ENCODE results near the gene RPS6KC1. TPM values are rescaled to one million over a fixed set of nuclear protein-coding genes. Genes with fewer than 3 reads are reported as not detected.

Gene RPS6KC1
- polyA plus RNA-seq, 3 donors: 8.9 to 16.0 (median 11.4) TPM

GRCh38 chr1:213260311-213261075, 209.5 kb downstream of the RPS6KC1 start:
- no peaks in the 10 kb centered on the region for H3K4me1 Mint-ChIP-seq
- no peak for TF ChIP-seq CTCF (IDR thresholded peaks at IDR 0.05)

GRCh38 chr1:213264531-213264930, 213.5 kb downstream of the RPS6KC1 start:
- Mint-ChIP-seq H3K4me1 (no peaks in the 10 kb centered on the region), H3K36me3 (peaks cover 48 to 58% of the 10 kb centered on the region in 2 donors), H3K27ac (no peak overlapping the region), H3K27me3 (ENCODE audit: low read depth in 3 of 3) (no peaks in the 10 kb centered on the region), H3K4me3 (no peak overlapping the region), H3K9me3 (peaks cover 0 to 12% (median 4%) of the 10 kb centered on the region in 7 donors)
- Histone ChIP-seq H2AFZ (ENCODE audit: insufficient read depth, low read depth, low read length, poor library complexity, severe bottlenecking) (no peak overlapping the region), H3K9me3 (replicated peaks in 1 of 2; ENCODE audit: control insufficient read depth in 1 of 2, insufficient read depth in 1 of 2, low read length in 2 of 2) (peaks cover 4% of the 10 kb centered on the region in 2 donors), H3K36me3 (replicated peaks in 1 of 2; ENCODE audit: control insufficient read depth in 1 of 2, insufficient read depth in 2 of 2, low read length in 2 of 2) (peaks cover 5 to 47% of the 10 kb centered on the region in 2 donors), H3K4me2 (replicated peaks; ENCODE audit: extremely low read depth, low read length, poor library complexity, severe bottlenecking) (no peak overlapping the region), H3K4me1 (ENCODE audit: control insufficient read depth in 1 of 2, insufficient read depth in 2 of 2, low read length in 2 of 2) (no peaks in the 10 kb centered on the region), H4K20me1 (ENCODE audit: insufficient read depth, low read length) (no peaks in the 10 kb centered on the region), H3K4me3 (replicated peaks in 1 of 3; ENCODE audit: low read depth in 2 of 3, low read length in 3 of 3) (no peak overlapping the region), H3K27me3 (ENCODE audit: control insufficient read depth in 2 of 2, insufficient read depth in 2 of 2, low read length in 2 of 2) (no peaks in the 10 kb centered on the region), H3K27ac (ENCODE audit: low read depth in 1 of 2, low read length in 2 of 2) (no peak overlapping the region), H3K79me2 (ENCODE audit: insufficient read depth, low read length) (no peaks in the 10 kb centered on the region), H3K9ac (ENCODE audit: insufficient read depth, low read length, poor library complexity, severe bottlenecking) (no peak overlapping the region)
- intact Hi-C loops (cut with micrococcal nuclease): no loop called here
- no peak for DNase-seq
- no peak for TF ChIP-seq CTCF (IDR thresholded peaks at IDR 0.05)
- WGBS (ENCODE audit: insufficient coverage): no CpG with 5 or more reads among the region's 1 CpG

More at GRCh38 chr1:213260311-213261075, 209.5 kb downstream of the RPS6KC1 start:
- Histone ChIP-seq H3K27me3 (ENCODE audit: control insufficient read depth in 2 of 2, insufficient read depth in 2 of 2, low read length in 2 of 2) (no peaks in the 10 kb centered on the region), H4K20me1 (ENCODE audit: insufficient read depth, low read length) (no peaks in the 10 kb centered on the region), H3K4me2 (replicated peaks; ENCODE audit: extremely low read depth, low read length, poor library complexity, severe bottlenecking) (no peak overlapping the region), H2AFZ (ENCODE audit: insufficient read depth, low read depth, low read length, poor library complexity, severe bottlenecking) (no peak overlapping the region), H3K36me3 (replicated peaks in 1 of 2; ENCODE audit: control insufficient read depth in 1 of 2, insufficient read depth in 2 of 2, low read length in 2 of 2) (peaks cover 0 to 20% of the 10 kb centered on the region in 2 donors), H3K9ac (ENCODE audit: insufficient read depth, low read length, poor library complexity, severe bottlenecking) (no peak overlapping the region), H3K79me2 (ENCODE audit: insufficient read depth, low read length) (no peaks in the 10 kb centered on the region), H3K4me1 (ENCODE audit: control insufficient read depth in 1 of 2, insufficient read depth in 2 of 2, low read length in 2 of 2) (no peaks in the 10 kb centered on the region), H3K9me3 (replicated peaks in 1 of 2; ENCODE audit: control insufficient read depth in 1 of 2, insufficient read depth in 1 of 2, low read length in 2 of 2) (no peaks in the 10 kb centered on the region), H3K27ac (ENCODE audit: low read depth in 1 of 2, low read length in 2 of 2) (no peak overlapping the region), H3K4me3 (replicated peaks in 1 of 3; ENCODE audit: low read depth in 2 of 3, low read length in 3 of 3) (no peak overlapping the region)
- Mint-ChIP-seq H3K9me3 (peaks cover 0 to 2% (median 0%) of the 10 kb centered on the region in 7 donors), H3K27ac (no peak overlapping the region), H3K36me3 (peaks cover 24 to 36% of the 10 kb centered on the region in 2 donors), H3K27me3 (ENCODE audit: low read depth in 3 of 3) (no peaks in the 10 kb centered on the region), H3K4me3 (no peak overlapping the region)
- no peak for DNase-seq
- no CpG with 5 or more reads among the region's 5 CpGs for WGBS (ENCODE audit: insufficient coverage)
- intact Hi-C loops (cut with micrococcal nuclease): no loop called here
